Testis (tissue), 2 donors: ENCODE results near the gene KCNG2.
"Not testable (repeated sequence)": the region's sequence is repeated elsewhere in the genome, so short reads cannot be mapped to it uniquely, and the experiment has no call there.

Experiments used
- CTCF ChIP-seq, 3 experiments: fragments of 450-650 bp in 2 of 3; fragments of 200-600 bp in 1 of 3; sonication (generic) in 1 of 3; IDR thresholded peaks; one replicate each; pipeline ENCODE4 v1.5.1; 2016 to 2019; ENCODE audit warnings: antibody characterized with exemption in 3 of 3, mild to moderate bottlenecking in 2 of 3, moderate library complexity in 1 of 3
- POLR2A ChIP-seq: fragments of 450-650 bp; IDR thresholded peaks from one replicate; pipeline ENCODE4 v1.6.1; 2017; ENCODE audit warnings: antibody characterized with exemption, mild to moderate bottlenecking, moderate library complexity

- not testable (repeated sequence) for TF ChIP-seq CTCF (IDR thresholded peaks at IDR 0.05); POLR2A
Measured at GRCh38 chr18:79752946-79753345, 44.8 kb upstream of the KCNG2 start.
